ENCODE measurements around the gene NCBP2L. TPM values are rescaled to one million over a fixed set of nuclear protein-coding genes. Genes with fewer than 3 reads are reported as not detected.

NCBP2L gene
- total and polyA plus RNA-seq, 2 experiments from 2014 or later: 0.39 TPM; not detected in 1

- Histone ChIP-seq H3K9me2 (replicated peaks; ENCODE audit: insufficient read depth) (no peaks in the 10 kb centered on the region), H3K36me3 (replicated peaks; ENCODE audit: insufficient read depth, low read depth) (no peaks in the 10 kb centered on the region), H3K4me2 (no peak overlapping the region), H3K4me3 (no peak overlapping the region), H3K9me3 (ENCODE audit: low read depth) (no peaks in the 10 kb centered on the region), H3K4me1 (ENCODE audit: insufficient read depth) (peaks cover 30% of the 10 kb centered on the region), H2AFZ (no peak overlapping the region), H4K20me1 (ENCODE audit: insufficient read depth, poor library complexity, severe bottlenecking) (peaks cover 2% of the 10 kb centered on the region), H3K27ac (no peak overlapping the region), H3K79me2 (peaks cover 21% of the 10 kb centered on the region), H3K27me3 (no peaks in the 10 kb centered on the region)
- DNase-seq (ENCODE audit: low spot score): no peak
- TF ChIP-seq EZH2 (IDR thresholded peaks at IDR 0.05; ENCODE audit: borderline replicate concordance) (no peak), EZH2phosphoT487 (IDR thresholded peaks at IDR 0.05; ENCODE audit: low read depth, severe bottlenecking, unreplicated experiment) (no peak), CTCF (IDR thresholded peaks at IDR 0.05; ENCODE audit: poor library complexity) (no peak)
- 90% methylated on average over 6 of the region's 6 CpGs for WGBS (ENCODE audit: low lambda C conversion rate, missing lambda C conversion rate)
Measured at GRCh38 chrX:107750263-107750662, 27.3 kb upstream of the NCBP2L start.

- no peaks in the 10 kb centered on the region for H3K9me3 ChIP-seq (ENCODE audit: low read depth)
- no peaks in the 10 kb centered on the region for H3K36me3 ChIP-seq (replicated peaks; ENCODE audit: insufficient read depth, low read depth)
- no peak overlapping the region for H3K27ac ChIP-seq
- 83% methylated on average over 7 of the region's 7 CpGs for WGBS (ENCODE audit: low lambda C conversion rate, missing lambda C conversion rate)
- no peaks in the 10 kb centered on the region for H3K27me3 ChIP-seq
- no peak overlapping the region for H3K4me3 ChIP-seq
- H3K4me2 ChIP-seq: no peak overlapping the region
- no peak for DNase-seq (ENCODE audit: low spot score)
- H2AFZ ChIP-seq: no peak overlapping the region
- H4K20me1 ChIP-seq (ENCODE audit: insufficient read depth, poor library complexity, severe bottlenecking): peaks cover 2% of the 10 kb centered on the region
- peaks cover 21% of the 10 kb centered on the region for H3K79me2 ChIP-seq
- TF ChIP-seq CTCF (IDR thresholded peaks at IDR 0.05; ENCODE audit: poor library complexity) (no peak), EZH2phosphoT487 (IDR thresholded peaks at IDR 0.05; ENCODE audit: low read depth, severe bottlenecking, unreplicated experiment) (no peak), EZH2 (IDR thresholded peaks at IDR 0.05; ENCODE audit: borderline replicate concordance) (no peak)
- peaks cover 28% of the 10 kb centered on the region for H3K4me1 ChIP-seq (ENCODE audit: insufficient read depth)
- no peaks in the 10 kb centered on the region for H3K9me2 ChIP-seq (replicated peaks; ENCODE audit: insufficient read depth)
Measured at GRCh38 chrX:107750861-107751445, 26.6 kb upstream of the NCBP2L start.

GRCh38 chrX:107752043-107752442, 25.5 kb upstream of the NCBP2L start:
- Histone ChIP-seq H3K27me3 (no peaks in the 10 kb centered on the region), H3K4me1 (ENCODE audit: insufficient read depth) (peaks cover 17% of the 10 kb centered on the region), H3K9me2 (replicated peaks; ENCODE audit: insufficient read depth) (no peaks in the 10 kb centered on the region), H3K79me2 (peaks cover 13% of the 10 kb centered on the region), H3K4me2 (no peak overlapping the region), H3K36me3 (replicated peaks; ENCODE audit: insufficient read depth, low read depth) (no peaks in the 10 kb centered on the region), H3K27ac (no peak overlapping the region), H4K20me1 (ENCODE audit: insufficient read depth, poor library complexity, severe bottlenecking) (peaks cover 2% of the 10 kb centered on the region), H3K4me3 (no peak overlapping the region), H3K9me3 (ENCODE audit: low read depth) (no peaks in the 10 kb centered on the region), H2AFZ (no peak overlapping the region)
- WGBS (ENCODE audit: low lambda C conversion rate, missing lambda C conversion rate): 94% methylated on average over 3 of the region's 3 CpGs
- TF ChIP-seq CTCF (IDR thresholded peaks at IDR 0.05; ENCODE audit: poor library complexity) (no peak), EZH2phosphoT487 (IDR thresholded peaks at IDR 0.05; ENCODE audit: low read depth, severe bottlenecking, unreplicated experiment) (no peak), EZH2 (IDR thresholded peaks at IDR 0.05; ENCODE audit: borderline replicate concordance) (no peak)
- no peak for DNase-seq (ENCODE audit: low spot score)

All from hepatocyte (in vitro differentiated cells).